H9 (cell line): ENCODE data around the gene MAN1B1. TPM values are rescaled to one million over a fixed set of nuclear protein-coding genes. Genes with fewer than 3 reads are reported as not detected.

Source experiments
- DNase-seq: peaks from one replicate; pipeline ENCODE4 v3.0.0-alpha.2; 2017
- H2AFZ ChIP-seq: one replicate; pipeline ENCODE4 v1.6.1; 2013; ENCODE audit warnings: mild to moderate bottlenecking, low read length, control low read depth, moderate library complexity
- H2AK5ac ChIP-seq: 2 replicates; pipeline ENCODE4 v1.6.1; 2013; ENCODE audit warnings: low read length, control low read depth, mixed read lengths; ENCODE audit not compliant: insufficient read length
- H2BK120ac ChIP-seq: one replicate; pipeline ENCODE4 v1.6.1; 2013; ENCODE audit warnings: low read depth, mild to moderate bottlenecking, low read length, control low read depth, inconsistent platforms; ENCODE audit not compliant: poor library complexity, severe bottlenecking
- H2BK12ac ChIP-seq: 2 replicates; pipeline ENCODE4 v1.6.1; 2013; ENCODE audit warnings: low read length, control low read depth, mixed read lengths, low read depth; ENCODE audit not compliant: insufficient read length
- H2BK15ac ChIP-seq: 2 replicates; pipeline ENCODE4 v1.6.1; 2013; ENCODE audit warnings: low read depth, low read length, control low read depth
- H2BK20ac ChIP-seq: one replicate; pipeline ENCODE4 v1.6.1; 2013; ENCODE audit warnings: low read depth, mild to moderate bottlenecking, low read length, control low read depth, inconsistent platforms; ENCODE audit not compliant: poor library complexity, severe bottlenecking
- H2BK5ac ChIP-seq: 2 replicates; pipeline ENCODE4 v1.6.1; 2013; ENCODE audit warnings: low read length, control low read depth, mixed read lengths; ENCODE audit not compliant: insufficient read length
- H3K14ac ChIP-seq: 2 replicates; pipeline ENCODE4 v1.6.1; 2013; ENCODE audit warnings: low read length, control low read depth; ENCODE audit not compliant: insufficient read depth
- H3K18ac ChIP-seq: 2 replicates; pipeline ENCODE4 v1.6.1; 2013; ENCODE audit warnings: low read depth, mild to moderate bottlenecking, mixed read lengths, low read length, control low read depth; ENCODE audit not compliant: insufficient read length
- H3K23ac ChIP-seq: 2 replicates; pipeline ENCODE4 v1.6.1; 2013; ENCODE audit warnings: low read length, control low read depth, mixed read lengths, low read depth; ENCODE audit not compliant: insufficient read length
- H3K23me2 ChIP-seq: 2 replicates; pipeline ENCODE4 v1.6.1; 2013; ENCODE audit warnings: low read depth, mild to moderate bottlenecking, mixed read lengths, low read length, control low read depth; ENCODE audit not compliant: insufficient read length, poor library complexity, severe bottlenecking
- H3K27ac ChIP-seq: 2 replicates; pipeline ENCODE4 v1.5.1; 2013; ENCODE audit warnings: low read length, control low read depth, mixed read lengths, low read depth; ENCODE audit not compliant: insufficient read length
- H3K27me3 ChIP-seq: 2 replicates; pipeline ENCODE4 v1.6.1; 2013; ENCODE audit warnings: low read length, control low read depth, inconsistent platforms; ENCODE audit not compliant: insufficient read depth
- H3K4ac ChIP-seq: 2 replicates; pipeline ENCODE4 v1.6.1; 2013; ENCODE audit warnings: low read depth, mild to moderate bottlenecking, control low read depth, inconsistent platforms, low read length, moderate library complexity
- H3K4me1 ChIP-seq: 2 replicates; pipeline ENCODE4 v1.6.1; 2013; ENCODE audit warnings: low read length, control low read depth, inconsistent platforms; ENCODE audit not compliant: insufficient read depth
- H3K4me2 ChIP-seq: 2 replicates; pipeline ENCODE4 v1.6.1; 2013; ENCODE audit warnings: low read length, control low read depth, mixed read lengths; ENCODE audit not compliant: insufficient read length, insufficient read depth
- H3K56ac ChIP-seq: 2 replicates; pipeline ENCODE4 v1.6.1; 2013; ENCODE audit warnings: low read depth, mild to moderate bottlenecking, mixed read lengths, low read length, control low read depth; ENCODE audit not compliant: insufficient read length
- H3K79me1 ChIP-seq: 2 replicates; pipeline ENCODE4 v1.6.1; 2013; ENCODE audit warnings: low read depth, mild to moderate bottlenecking, moderate library complexity, low read length, control low read depth, inconsistent platforms; ENCODE audit not compliant: insufficient read depth, poor library complexity, severe bottlenecking
- H3K79me2 ChIP-seq: 2 replicates; pipeline ENCODE4 v1.6.1; 2013; ENCODE audit warnings: low read length, control low read depth, inconsistent platforms; ENCODE audit not compliant: insufficient read depth
- H3K9ac ChIP-seq: 2 replicates; pipeline ENCODE4 v1.6.1; 2013; ENCODE audit warnings: low read length, control low read depth, mixed read lengths; ENCODE audit not compliant: insufficient read length; ENCODE audit errors: extremely low read depth
- H3K9me3 ChIP-seq: one replicate; pipeline ENCODE4 v1.6.1; 2013; ENCODE audit warnings: low read depth, low read length, inconsistent platforms; ENCODE audit not compliant: control insufficient read depth
- H3T11ph ChIP-seq: one replicate; pipeline ENCODE4 v1.6.1; 2013; ENCODE audit warnings: mild to moderate bottlenecking, low read length, control low read depth, inconsistent platforms
- H4K20me1 ChIP-seq: one replicate; pipeline ENCODE4 v1.6.1; 2013; ENCODE audit not compliant: control insufficient read depth, insufficient read length, insufficient read depth
- H4K5ac ChIP-seq: 2 replicates; pipeline ENCODE4 v1.6.1; 2013; ENCODE audit warnings: low read depth, mild to moderate bottlenecking, mixed read lengths, low read length, control low read depth; ENCODE audit not compliant: insufficient read length
- H4K8ac ChIP-seq: replicated peaks from 2 replicates; pipeline ENCODE4 v1.6.1; 2013; ENCODE audit warnings: low read length, control low read depth, mixed read lengths, low read depth; ENCODE audit not compliant: insufficient read length
- H4K91ac ChIP-seq: 2 replicates; pipeline ENCODE4 v1.6.1; 2013; ENCODE audit warnings: low read depth, mild to moderate bottlenecking, moderate library complexity, mixed read lengths, low read length, control low read depth; ENCODE audit not compliant: insufficient read length
- H3K27ac Mint-ChIP-seq, 3 experiments: 2 replicates in 2 of 3; 3 replicates in 1 of 3; pipeline ENCODE4 v1.8.0; 2020 to 2021; ENCODE audit warnings: mixed read lengths in 3 of 3, mild to moderate bottlenecking in 1 of 3, moderate library complexity in 1 of 3
- H3K27me3 Mint-ChIP-seq: 2 replicates; pipeline ENCODE4 v1.8.0; 2021; ENCODE audit warnings: low read depth, mild to moderate bottlenecking, moderate library complexity, mixed read lengths
- H3K36me3 Mint-ChIP-seq, 3 experiments: 2 replicates in 2 of 3; 3 replicates in 1 of 3; pipeline ENCODE4 v1.8.0; 2020 to 2021; ENCODE audit warnings: low read depth in 3 of 3, mixed read lengths in 3 of 3; ENCODE audit not compliant: insufficient read depth in 1 of 3
- H3K4me1 Mint-ChIP-seq, 2 experiments: 2 replicates each; pipeline ENCODE4 v1.8.0; 2020; ENCODE audit warnings: mixed read lengths in 2 of 2
- H3K4me3 Mint-ChIP-seq, 2 experiments: 2 replicates in 1 of 2; 3 replicates in 1 of 2; pipeline ENCODE4 v1.8.0; 2020 to 2021; ENCODE audit warnings: mild to moderate bottlenecking in 2 of 2, mixed read lengths in 2 of 2, moderate library complexity in 1 of 2
- H3K9me3 Mint-ChIP-seq, 2 experiments: 2 replicates in 1 of 2; 3 replicates in 1 of 2; pipeline ENCODE4 v1.8.0; 2020; ENCODE audit warnings: mild to moderate bottlenecking in 2 of 2, mixed read lengths in 2 of 2, moderate library complexity in 1 of 2
- CTCF ChIP-seq: fragments of 200-600 bp; sonication (generic); conservative IDR thresholded peaks from 3 replicates; pipeline ENCODE4 v1.8.0; 2021; ENCODE audit warnings: antibody characterized with exemption, mild to moderate bottlenecking
- WGBS: extraction: QIAGEN DNeasy Blood & Tissue Kit; methylation state at CpG from one replicate; pipeline ENCODE4 v1.1.7; 2013; ENCODE audit warnings: missing lambda C conversion rate, low lambda C conversion rate, mixed read lengths; ENCODE audit not compliant: insufficient read length; ENCODE audit errors: extremely low coverage; 5-methylcytosine and 5-hydroxymethylcytosine counted together
- total RNA-seq: library from RNA; stranded (reverse); gene quantifications from 2 replicates; pipeline ENCODE4 v1.2.1, GENCODE V29; 2021

MAN1B1 gene
- total RNA-seq, 1 experiment from 2014 or later: 34.9 TPM

DNA sequence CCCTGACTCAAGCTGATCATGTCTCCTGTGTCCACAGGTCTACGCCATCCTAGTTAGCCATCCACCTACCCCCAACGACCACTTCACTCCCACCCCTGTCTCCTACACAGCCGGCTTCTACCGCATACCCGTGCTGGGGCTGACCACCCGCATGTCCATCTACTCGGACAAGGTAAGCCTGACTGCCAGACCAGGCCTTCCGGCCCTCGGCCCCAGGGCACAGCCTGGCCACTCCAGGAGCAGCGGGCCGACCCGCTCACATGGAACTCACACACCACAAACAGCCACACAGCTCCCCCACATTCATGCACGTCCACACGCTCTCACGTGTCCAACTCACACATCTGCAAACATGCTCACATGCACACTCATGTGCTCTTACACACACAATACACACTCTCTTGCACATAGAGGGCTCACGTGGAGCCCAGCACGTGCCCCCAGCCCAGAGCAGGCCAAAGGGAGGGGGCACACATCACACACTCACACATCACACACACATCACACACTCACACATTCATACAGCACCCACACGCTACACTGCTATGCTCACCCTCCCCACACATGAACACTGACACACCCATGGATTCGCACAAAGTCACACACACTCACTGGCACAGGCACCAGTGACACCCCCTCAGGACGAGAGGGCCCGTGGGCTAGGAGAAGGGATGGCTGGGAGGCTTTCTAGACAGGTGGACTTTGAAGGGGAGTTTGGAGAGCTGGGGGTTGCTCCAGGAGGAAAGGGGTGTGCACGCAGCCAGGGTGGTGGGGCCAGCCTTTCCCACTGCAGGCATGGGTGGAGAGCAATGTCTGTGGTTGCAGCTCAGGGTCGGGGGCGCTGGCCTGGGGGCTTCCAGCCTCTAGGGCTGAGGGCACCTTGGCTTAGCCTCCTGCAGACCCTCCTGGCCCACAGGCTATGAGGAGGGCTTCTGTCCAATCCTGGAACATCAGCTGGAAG lies 55.5 kb downstream of the MAN1B1 start:
- DNase-seq: no peak
- no peak overlapping the region; a peak in 1 of 7 replicates for H3K27ac Mint-ChIP-seq

More for the DNA sequence above, 55.5 kb downstream of the MAN1B1 start:
- no CpG with 5 or more reads among the region's 24 CpGs for WGBS
- H3K14ac ChIP-seq: no peak overlapping the region
- H2BK12ac ChIP-seq: no peak overlapping the region
- TF ChIP-seq CTCF: no peak
- no peak overlapping the region for H3K18ac ChIP-seq
- H4K91ac ChIP-seq: no peak overlapping the region
- H3K4me1 ChIP-seq: no peaks in the 10 kb centered on the region
- no peaks in the 10 kb centered on the region for H3K9me3 ChIP-seq
- no peak overlapping the region for H3K9ac ChIP-seq
- no peaks in the 10 kb centered on the region for H3K79me2 ChIP-seq
- no peak overlapping the region for H2BK15ac ChIP-seq
- H3K27me3 ChIP-seq: peaks cover 24% of the 10 kb centered on the region; the same call in 1 of the 2 replicates
- no peak overlapping the region for H3K4me2 ChIP-seq
- no peaks in the 10 kb centered on the region; a peak in 1 of 5 replicates for H3K9me3 Mint-ChIP-seq
- H3K4me1 Mint-ChIP-seq: peaks cover 0 to 15% of the 10 kb centered on the region in 2 experiments; a peak in 2 of 4 replicates
- no peak overlapping the region for H2AFZ ChIP-seq
- H3K56ac ChIP-seq: no peak overlapping the region
- H3K4me3 Mint-ChIP-seq: no peak overlapping the region
- no peaks in the 10 kb centered on the region for H3K23me2 ChIP-seq
- H4K5ac ChIP-seq: no peak overlapping the region
- H4K20me1 ChIP-seq: peaks cover 2% of the 10 kb centered on the region
- no peak overlapping the region for H2BK120ac ChIP-seq
- H3K79me1 ChIP-seq: no peaks in the 10 kb centered on the region
- no peak overlapping the region for H3K27ac ChIP-seq
- H2BK5ac ChIP-seq: no peak overlapping the region
- H2BK20ac ChIP-seq: no peak overlapping the region
- H3K27me3 Mint-ChIP-seq: peaks cover 85% of the 10 kb centered on the region
- no peak overlapping the region for H4K8ac ChIP-seq
- no peak overlapping the region for H3T11ph ChIP-seq
- no peaks in the 10 kb centered on the region for H3K36me3 Mint-ChIP-seq
- H3K23ac ChIP-seq: no peak overlapping the region
- H3K4ac ChIP-seq: no peak overlapping the region
- H2AK5ac ChIP-seq: no peak overlapping the region
